KOPT-K1 (cell line): ENCODE measurements around the gene GINS1.

Experiments
- H3K27ac ChIP-seq: fragments of 200-600 bp; sonication (generic); 2 replicates; pipeline ENCODE4 v1.5.1; 2016; ENCODE audit warnings: antibody characterized with exemption, mild to moderate bottlenecking, low read depth, low read length; ENCODE audit not compliant: poor library complexity, severe bottlenecking
- H3K36me3 ChIP-seq: fragments of 200-600 bp; sonication (generic); 2 replicates; pipeline ENCODE4 v1.5.1; 2017; ENCODE audit warnings: antibody characterized with exemption, mild to moderate bottlenecking, low read length, moderate library complexity; ENCODE audit not compliant: insufficient read depth
- H3K9me3 ChIP-seq: fragments of 200-600 bp; sonication (generic); 2 replicates; pipeline ENCODE4 v1.5.1; 2017; ENCODE audit warnings: antibody characterized with exemption, low read length, mild to moderate bottlenecking; ENCODE audit not compliant: insufficient read depth, poor library complexity, severe bottlenecking

Gene GINS1

GRCh38 chr20:25457886-25458680 lies 50.6 kb downstream of the GINS1 start:
- no peak overlapping the region for H3K27ac ChIP-seq
- peaks cover 94% of the 10 kb centered on the region for H3K36me3 ChIP-seq
- H3K9me3 ChIP-seq = no peaks in the 10 kb centered on the region

- Histone ChIP-seq H3K27ac (no peak overlapping the region), H3K9me3 (no peaks in the 10 kb centered on the region), H3K36me3 (peaks cover 94% of the 10 kb centered on the region)
These were observed 51.8 kb downstream of the GINS1 start for GRCh38 chr20:25459111-25459830.

DNA sequence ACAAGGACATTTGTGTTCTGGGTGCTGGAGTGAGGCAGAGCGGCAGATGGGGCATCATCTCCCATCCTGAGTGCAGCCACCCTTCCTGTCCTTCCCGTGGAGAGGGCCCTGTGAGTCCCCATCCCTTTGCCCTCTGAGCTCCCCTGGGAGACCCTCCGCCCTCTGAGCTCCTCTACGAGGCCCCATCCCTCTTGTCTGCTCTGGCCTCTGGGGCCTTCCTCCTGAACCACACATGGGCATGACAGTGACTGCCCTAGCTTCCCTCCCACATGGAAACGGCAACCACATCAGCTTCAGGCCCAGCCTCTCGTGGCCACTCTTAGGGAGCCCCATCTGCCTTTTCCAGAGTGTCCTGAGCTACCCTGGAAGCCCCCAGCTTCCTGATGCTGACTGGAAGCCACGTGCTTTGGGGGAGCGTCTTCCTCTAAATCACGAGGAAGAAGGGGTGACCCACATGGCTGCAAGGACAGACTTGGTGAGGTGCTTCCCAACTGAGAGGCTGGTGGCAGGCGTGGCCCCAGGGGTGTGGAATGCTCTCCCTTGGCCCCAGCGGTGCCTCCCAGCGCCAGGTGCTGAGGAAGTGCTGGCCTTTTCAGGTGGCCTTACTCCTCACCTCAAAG lies 52.6 kb downstream of the GINS1 start:
- peaks cover 94% of the 10 kb centered on the region for H3K36me3 ChIP-seq

GRCh38 chr20:25460566-25461280 lies 53.2 kb downstream of the GINS1 start:
- no peak overlapping the region for H3K27ac ChIP-seq
- peaks cover 94% of the 10 kb centered on the region for H3K36me3 ChIP-seq
- H3K9me3 ChIP-seq = no peaks in the 10 kb centered on the region

More for the DNA sequence above, 52.6 kb downstream of the GINS1 start:
- no peak overlapping the region for H3K27ac ChIP-seq
- H3K9me3 ChIP-seq = no peaks in the 10 kb centered on the region

DNA sequence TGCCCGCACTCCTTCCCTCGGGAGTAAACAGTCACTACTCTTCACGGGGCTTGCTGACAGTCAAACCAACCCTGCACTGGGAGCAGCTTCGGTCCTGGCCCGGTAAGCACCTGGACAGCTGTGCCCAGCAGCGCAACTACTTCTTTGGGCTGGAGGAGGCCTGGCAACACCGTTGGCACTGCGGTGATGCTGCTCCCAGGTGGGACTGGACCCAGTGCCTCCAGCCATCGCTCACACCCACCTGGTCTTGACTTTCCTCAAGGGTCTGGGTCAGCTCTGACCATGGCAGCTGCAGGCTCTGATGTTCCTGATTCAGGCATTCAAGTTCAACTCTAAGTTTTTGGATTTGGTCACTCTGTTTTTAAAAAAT lies 53.8 kb downstream of the GINS1 start:
- Histone ChIP-seq H3K9me3 (no peaks in the 10 kb centered on the region), H3K36me3 (peaks cover 93% of the 10 kb centered on the region)

DNA sequence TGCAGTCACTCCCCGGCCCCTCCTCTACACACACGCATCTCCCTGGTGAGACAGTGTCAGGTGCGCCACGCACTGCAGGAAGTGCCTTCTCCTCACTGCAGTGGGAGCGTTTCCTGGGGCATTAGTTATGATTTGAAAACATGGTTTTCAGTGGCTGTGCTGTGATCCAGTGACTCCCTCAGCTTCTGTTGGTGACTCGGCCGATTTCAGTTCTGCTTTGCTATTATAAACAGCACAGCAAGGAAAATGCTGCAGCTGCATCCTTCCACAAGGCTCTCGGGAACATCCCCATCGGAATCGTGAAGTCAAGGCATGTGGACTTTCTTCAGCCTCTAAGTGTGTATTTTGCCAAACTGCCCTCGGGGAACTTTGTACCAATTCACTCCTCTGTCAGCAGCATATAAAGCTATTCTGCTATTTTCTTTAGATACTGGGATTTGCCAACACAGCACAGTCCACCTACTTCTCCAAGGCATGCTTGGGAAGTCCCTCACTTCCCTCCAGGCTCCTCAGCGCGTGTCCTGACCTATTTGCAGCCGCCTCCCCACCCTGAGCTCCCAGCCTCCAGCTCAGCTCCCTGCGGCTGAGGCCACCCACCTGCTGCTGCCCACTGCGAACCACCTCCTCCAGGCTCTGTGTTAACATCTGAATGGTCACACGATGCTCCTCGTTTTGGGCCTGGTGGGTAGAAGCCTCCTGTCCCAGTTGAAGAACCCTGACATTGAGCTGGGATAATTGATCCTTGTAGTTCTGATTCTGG lies 54.5 kb downstream of the GINS1 start:
- Histone ChIP-seq H3K9me3 (no peaks in the 10 kb centered on the region), H3K27ac (no peak overlapping the region), H3K36me3 (peaks cover 97% of the 10 kb centered on the region)

More for the DNA sequence above, 53.8 kb downstream of the GINS1 start:
- no peak overlapping the region for H3K27ac ChIP-seq

GRCh38 chr20:25464501-25465242 lies 57.2 kb downstream of the GINS1 start:
- peaks cover 99% of the 10 kb centered on the region for H3K36me3 ChIP-seq
- no peak overlapping the region for H3K27ac ChIP-seq
- no peaks in the 10 kb centered on the region for H3K9me3 ChIP-seq

DNA sequence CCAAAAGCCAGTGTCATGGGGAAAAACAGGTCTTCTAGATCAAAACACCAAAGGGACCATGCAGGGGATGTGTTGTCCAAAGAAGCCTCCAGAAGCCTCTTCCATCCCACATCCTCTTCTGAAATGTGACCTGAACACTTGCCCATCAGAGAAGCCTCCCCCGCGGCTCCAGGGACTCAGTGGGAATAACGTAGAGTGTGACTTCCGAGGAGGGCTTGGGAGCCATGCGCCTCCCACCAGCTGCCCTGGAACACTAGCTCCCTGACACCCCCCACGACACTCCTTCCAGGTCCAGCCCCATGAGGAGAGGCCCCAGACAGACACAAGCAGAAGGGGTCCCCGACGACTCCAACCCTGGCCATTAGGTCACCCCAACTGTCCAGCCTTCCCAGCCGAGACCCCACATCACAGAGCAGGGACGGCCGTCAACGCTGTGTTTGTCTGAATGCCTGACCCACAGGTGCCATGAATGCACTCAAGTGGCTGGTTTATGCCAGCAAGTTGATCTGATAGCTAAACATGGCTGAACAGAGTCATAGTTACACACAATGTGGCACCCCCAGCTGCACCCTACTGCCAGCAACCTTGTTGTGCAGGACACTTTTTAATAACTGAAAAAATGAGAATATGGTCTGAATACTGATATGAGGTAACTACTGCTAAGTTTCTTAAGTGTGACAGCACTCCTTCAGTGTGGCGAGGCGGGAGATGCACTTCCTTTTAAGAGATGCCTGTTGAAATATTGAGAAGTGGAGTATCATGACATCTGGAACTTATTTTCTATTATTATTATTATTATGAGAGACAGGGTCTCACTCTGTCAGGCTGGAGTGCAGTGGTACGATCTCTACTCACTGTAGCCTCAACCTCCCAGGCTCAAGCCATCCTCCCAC lies 58.0 kb downstream of the GINS1 start:
- H3K9me3 ChIP-seq = no peaks in the 10 kb centered on the region
- H3K27ac ChIP-seq = no peak overlapping the region
- peaks cover 99% of the 10 kb centered on the region for H3K36me3 ChIP-seq

DNA sequence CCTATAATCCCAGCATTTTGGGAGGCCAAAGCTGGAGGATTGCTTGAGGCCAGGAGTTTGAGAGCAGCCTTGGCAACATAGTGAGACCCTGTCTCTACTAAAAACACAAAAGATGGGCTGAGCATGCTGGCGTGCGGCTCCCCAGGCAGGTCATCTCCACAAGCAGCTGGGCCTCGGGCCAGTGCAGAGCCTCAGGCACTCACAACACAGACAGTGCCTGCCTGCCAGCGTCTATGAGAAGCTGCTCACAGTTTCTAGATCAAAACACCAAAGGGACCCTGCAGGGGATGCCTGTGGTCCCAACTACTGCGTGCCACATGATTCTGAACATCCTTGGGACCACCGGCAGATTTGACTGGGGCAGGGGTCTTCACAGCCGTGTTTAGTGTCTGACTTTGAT lies 59.4 kb downstream of the GINS1 start:
- Histone ChIP-seq H3K36me3 (peaks cover 98% of the 10 kb centered on the region), H3K27ac (no peak overlapping the region)

GRCh38 chr20:25467441-25467840 lies 60.0 kb downstream of the GINS1 start:
- H3K27ac ChIP-seq = no peak overlapping the region
- peaks cover 96% of the 10 kb centered on the region for H3K36me3 ChIP-seq
- H3K9me3 ChIP-seq = no peaks in the 10 kb centered on the region

More for the DNA sequence above, 59.4 kb downstream of the GINS1 start:
- H3K9me3 ChIP-seq = no peaks in the 10 kb centered on the region

DNA sequence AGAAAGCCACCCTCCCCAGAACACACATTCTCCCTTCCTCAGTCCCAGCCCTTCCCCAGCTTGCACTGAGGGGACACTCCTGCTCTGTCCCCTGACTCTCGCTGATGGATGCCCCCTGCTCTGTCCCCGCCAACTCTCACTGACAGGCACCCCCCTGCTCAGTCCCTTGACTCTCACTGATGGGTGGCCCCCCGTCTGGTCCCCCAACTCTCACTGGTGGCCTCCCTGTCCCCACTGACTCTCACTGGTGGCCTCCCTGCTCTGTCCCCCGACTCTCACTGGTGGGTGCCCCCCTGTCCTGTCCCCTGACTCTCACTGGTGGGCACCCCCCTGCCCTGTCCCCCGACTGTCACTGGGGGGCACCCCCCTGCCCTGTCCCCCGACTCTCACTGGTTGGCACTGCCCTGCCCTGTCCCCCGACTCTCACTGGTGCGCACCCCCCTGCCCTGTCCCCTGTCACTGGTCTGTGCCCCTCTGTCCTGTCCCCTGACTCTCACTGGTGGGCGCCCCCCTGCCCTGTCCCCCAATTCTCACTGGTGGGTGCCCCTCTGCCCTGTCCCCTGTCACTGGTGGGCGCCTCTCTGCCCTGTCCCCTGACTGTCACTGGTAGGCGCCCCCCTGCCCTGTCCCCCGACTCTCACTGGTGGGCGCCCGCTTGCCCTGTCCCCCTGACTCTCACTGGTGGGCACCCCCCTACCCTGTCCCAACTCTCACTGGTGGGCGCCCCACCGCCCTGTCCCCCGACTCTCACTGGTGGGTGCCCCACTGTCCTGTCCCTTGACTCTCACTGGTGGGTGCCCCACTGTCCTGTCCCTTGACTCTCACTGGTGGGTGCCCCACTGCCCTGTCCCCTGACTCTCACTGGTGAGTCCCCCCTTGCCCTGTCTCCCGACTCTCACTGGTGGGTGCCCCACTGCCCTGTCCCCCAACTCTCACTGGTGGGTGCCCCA lies 60.9 kb downstream of the GINS1 start:
- Histone ChIP-seq H3K9me3 (no peaks in the 10 kb centered on the region), H3K36me3 (peaks cover 95% of the 10 kb centered on the region), H3K27ac (no peak overlapping the region)

DNA sequence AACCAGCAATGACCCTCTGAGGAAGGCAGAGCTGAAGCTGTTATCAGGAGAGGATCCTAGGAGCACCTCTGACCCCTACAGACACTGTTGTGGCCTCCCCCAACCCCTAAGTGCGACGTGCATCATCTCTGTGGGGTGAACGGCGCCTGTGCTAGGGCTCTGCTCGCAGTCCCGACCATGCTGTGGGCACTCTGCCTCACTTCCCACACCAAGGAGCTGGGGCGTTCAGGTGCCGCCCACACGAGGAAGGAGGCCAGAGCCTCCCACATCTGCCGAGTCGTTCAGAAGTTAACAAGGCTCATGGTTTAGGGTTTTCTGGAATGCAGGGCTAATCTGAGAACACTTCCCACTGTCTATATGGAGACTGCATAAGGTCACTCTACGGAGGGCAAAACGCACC lies 62.1 kb downstream of the GINS1 start:
- Histone ChIP-seq H3K36me3 (peaks cover 92% of the 10 kb centered on the region), H3K9me3 (no peaks in the 10 kb centered on the region), H3K27ac (no peak overlapping the region)
